Activated naive CD4-positive, alpha-beta T cell treated with anti-CD3 and anti-CD28 coated beads, Interleukin-2, amount 10 ng/mL, durations not matched to agents 7 days and 5 days (primary cell): ENCODE measurements around the gene TNK2.
"Not testable (repeated sequence)": the region's sequence is repeated elsewhere in the genome, so short reads cannot be mapped to it uniquely, and the experiment has no call there.

Experiments used
- CTCF ChIA-PET: fragments of 350-600 bp; sonication (Branson Sonifier 250); formaldehyde crosslinking; loops from one replicate; lab custom pipeline; 2021; ENCODE audit warnings: antibody characterized with exemption; lab: Charles Lee
- DNase-seq: peaks from one replicate; pipeline ENCODE4 v3.0.0-alpha.2; 2020
- H3K27ac Mint-ChIP-seq: one replicate; pipeline ENCODE4 v1.8.0; 2021; ENCODE audit warnings: mild to moderate bottlenecking, moderate library complexity, mixed read lengths
- H3K27me3 Mint-ChIP-seq: one replicate; pipeline ENCODE4 v1.8.0; 2021; ENCODE audit warnings: mild to moderate bottlenecking, mixed read lengths
- H3K36me3 Mint-ChIP-seq: one replicate; pipeline ENCODE4 v1.8.0; 2021; ENCODE audit warnings: mixed read lengths
- H3K4me1 Mint-ChIP-seq: one replicate; pipeline ENCODE4 v1.8.0; 2021; ENCODE audit warnings: mixed read lengths
- H3K4me3 Mint-ChIP-seq: one replicate; pipeline ENCODE4 v1.8.0; 2021; ENCODE audit warnings: mild to moderate bottlenecking, moderate library complexity, mixed read lengths
- H3K9me3 Mint-ChIP-seq: one replicate; pipeline ENCODE4 v1.8.0; 2021; ENCODE audit warnings: mixed read lengths

TNK2 gene

GRCh38 chr3:195939526-195940470 lies 31.4 kb upstream of the TNK2 start:
- not testable (repeated sequence) for H3K27me3 Mint-ChIP-seq, H3K9me3 Mint-ChIP-seq, DNase-seq, H3K4me3 Mint-ChIP-seq, H3K27ac Mint-ChIP-seq, H3K4me1 Mint-ChIP-seq
- H3K36me3 Mint-ChIP-seq = peaks cover 15% of the 10 kb centered on the region
- CTCF ChIA-PET = interaction anchor here (0.6 kb wide), 1 partner anchor 89 kb away, joined by 3 read pairs; no protein-coding TSS in a partner anchor

- H3K36me3 Mint-ChIP-seq, H3K27ac Mint-ChIP-seq, H3K4me3 Mint-ChIP-seq, H3K9me3 Mint-ChIP-seq, CTCF ChIA-PET, H3K4me1 Mint-ChIP-seq, DNase-seq, H3K27me3 Mint-ChIP-seq: not testable (repeated sequence)
Observed at GRCh38 chr3:195933044-195933430, 24.7 kb upstream of the TNK2 start.

GRCh38 chr3:195932418-195933043 lies 24.2 kb upstream of the TNK2 start:
- Mint-ChIP-seq H3K36me3 (no peaks in the 10 kb centered on the region), H3K27ac (no peak overlapping the region), H3K9me3 (no peaks in the 10 kb centered on the region), H3K27me3 (no peaks in the 10 kb centered on the region), H3K4me3 (no peak overlapping the region), H3K4me1 (no peaks in the 10 kb centered on the region)
- no peak for DNase-seq
- CTCF ChIA-PET = no interaction called here

- Mint-ChIP-seq H3K36me3 (no peaks in the 10 kb centered on the region), H3K4me1 (no peaks in the 10 kb centered on the region), H3K9me3 (no peaks in the 10 kb centered on the region), H3K4me3 (no peak overlapping the region), H3K27ac (no peak overlapping the region), H3K27me3 (no peaks in the 10 kb centered on the region)
- CTCF ChIA-PET = no interaction called here
- DNase-seq = no peak
Observed at GRCh38 chr3:195931582-195932273, 23.4 kb upstream of the TNK2 start.

GRCh38 chr3:195929452-195929851 lies 21.1 kb upstream of the TNK2 start:
- CTCF ChIA-PET = no interaction called here
- Mint-ChIP-seq H3K27me3 (peaks cover 3% of the 10 kb centered on the region), H3K4me1 (no peaks in the 10 kb centered on the region), H3K4me3 (no peak overlapping the region), H3K27ac (no peak overlapping the region), H3K9me3 (no peaks in the 10 kb centered on the region), H3K36me3 (no peaks in the 10 kb centered on the region)
- no peak for DNase-seq

- H3K9me3 Mint-ChIP-seq = no peaks in the 10 kb centered on the region
- no peak overlapping the region for H3K4me3 Mint-ChIP-seq
- H3K4me1 Mint-ChIP-seq = peaks cover 4% of the 10 kb centered on the region
- H3K27ac Mint-ChIP-seq = no peak overlapping the region
- DNase-seq = no peak
- H3K36me3 Mint-ChIP-seq = no peaks in the 10 kb centered on the region
- H3K27me3 Mint-ChIP-seq = peaks cover 35% of the 10 kb centered on the region
- CTCF ChIA-PET = no interaction called here
Observed at GRCh38 chr3:195921334-195921791, 13.0 kb upstream of the TNK2 start.

GRCh38 chr3:195918176-195918575 lies 9.8 kb upstream of the TNK2 start:
- Mint-ChIP-seq H3K27ac (no peak overlapping the region), H3K4me1 (peaks cover 17% of the 10 kb centered on the region), H3K27me3 (peaks cover 37% of the 10 kb centered on the region), H3K9me3 (no peaks in the 10 kb centered on the region), H3K36me3 (no peaks in the 10 kb centered on the region), H3K4me3 (no peak overlapping the region)
- DNase-seq = no peak
- CTCF ChIA-PET = interaction anchor here (1.5 to 8.1 kb wide), 2 partner anchors 23 to 67 kb away, joined by 3 to 118 read pairs; no protein-coding TSS in a partner anchor

- no peaks in the 10 kb centered on the region for H3K36me3 Mint-ChIP-seq
- no peaks in the 10 kb centered on the region for H3K9me3 Mint-ChIP-seq
- H3K4me3 Mint-ChIP-seq = no peak overlapping the region
- CTCF ChIA-PET = interaction anchor here (0.9 to 8.1 kb wide), 5 partner anchors 16 to 66 kb away, joined by 3 to 118 read pairs (median 33); no protein-coding TSS in a partner anchor
- DNase-seq = no peak
- peaks cover 17% of the 10 kb centered on the region for H3K4me1 Mint-ChIP-seq
- H3K27me3 Mint-ChIP-seq = peaks cover 34% of the 10 kb centered on the region
- H3K27ac Mint-ChIP-seq = no peak overlapping the region
Observed at GRCh38 chr3:195916991-195917390, 8.6 kb upstream of the TNK2 start.

- CTCF ChIA-PET = interaction anchor here (0.6 to 8.1 kb wide), 13 partner anchors 15 to 576 kb away, joined by 3 to 118 read pairs (median 3); no protein-coding TSS in a partner anchor
- Mint-ChIP-seq H3K4me1 (peaks cover 17% of the 10 kb centered on the region), H3K4me3 (no peak overlapping the region), H3K27ac (no peak overlapping the region), H3K36me3 (no peaks in the 10 kb centered on the region), H3K27me3 (peaks cover 36% of the 10 kb centered on the region), H3K9me3 (no peaks in the 10 kb centered on the region)
- no peak for DNase-seq
Observed at GRCh38 chr3:195916291-195916690, 7.9 kb upstream of the TNK2 start.

GRCh38 chr3:195914648-195915473 lies 6.5 kb upstream of the TNK2 start:
- no peaks in the 10 kb centered on the region for H3K36me3 Mint-ChIP-seq
- H3K4me3 Mint-ChIP-seq = no peak overlapping the region
- peaks cover 34% of the 10 kb centered on the region for H3K27me3 Mint-ChIP-seq
- H3K27ac Mint-ChIP-seq = peak overlapping the region; percentile 60
- peak; percentile 96 for DNase-seq
- no peaks in the 10 kb centered on the region for H3K9me3 Mint-ChIP-seq
- peaks cover 24% of the 10 kb centered on the region for H3K4me1 Mint-ChIP-seq
- CTCF ChIA-PET = interaction anchor here (0.6 to 8.1 kb wide), 15 partner anchors 8 to 699 kb away, joined by 3 to 118 read pairs (median 5); no protein-coding TSS in a partner anchor

GRCh38 chr3:195914146-195914545 lies 5.8 kb upstream of the TNK2 start:
- H3K27me3 Mint-ChIP-seq = peaks cover 31% of the 10 kb centered on the region
- not testable (repeated sequence) for DNase-seq, H3K4me3 Mint-ChIP-seq, H3K27ac Mint-ChIP-seq, H3K36me3 Mint-ChIP-seq, H3K9me3 Mint-ChIP-seq
- H3K4me1 Mint-ChIP-seq = peaks cover 25% of the 10 kb centered on the region
- CTCF ChIA-PET = interaction anchor here (1.4 to 8.1 kb wide), 8 partner anchors 11 to 59 kb away, joined by 5 to 118 read pairs (median 14); no protein-coding TSS in a partner anchor

- DNase-seq = no peak
- Mint-ChIP-seq H3K36me3 (peaks cover under 1% of the 10 kb centered on the region), H3K9me3 (no peaks in the 10 kb centered on the region), H3K4me3 (no peak overlapping the region), H3K27ac (no peak overlapping the region), H3K27me3 (peaks cover 31% of the 10 kb centered on the region), H3K4me1 (peaks cover 25% of the 10 kb centered on the region)
- CTCF ChIA-PET = interaction anchor here (4.0 to 8.1 kb wide), 3 partner anchors 18 to 55 kb away, joined by 33 to 118 read pairs (median 58); no protein-coding TSS in a partner anchor
Observed at GRCh38 chr3:195913382-195913781, 5.0 kb upstream of the TNK2 start.

GRCh38 chr3:195911946-195912270 lies 3.6 kb upstream of the TNK2 start:
- Mint-ChIP-seq H3K4me1 (peaks cover 32% of the 10 kb centered on the region), H3K9me3 (no peaks in the 10 kb centered on the region), H3K36me3 (peaks cover 2% of the 10 kb centered on the region), H3K27me3 (peaks cover 25% of the 10 kb centered on the region), H3K4me3 (no peak overlapping the region), H3K27ac (no peak overlapping the region)
- CTCF ChIA-PET = interaction anchor here (0.6 to 8.1 kb wide), 8 partner anchors 11 to 888 kb away, joined by 3 to 118 read pairs (median 4); no protein-coding TSS in a partner anchor
- DNase-seq = no peak
